Rectal smooth muscle tissue (tissue), 1 donor: Measurements from ENCODE around the gene SGMS1.

Experiments
- H3K27ac ChIP-seq: one replicate; pipeline ENCODE4 v1.7.0; 2013; ENCODE audit warnings: low read depth, low read length, inconsistent platforms
- H3K27me3 ChIP-seq: one replicate; pipeline ENCODE4 v1.7.0; 2013; ENCODE audit warnings: low read length; ENCODE audit not compliant: control insufficient read depth, insufficient read depth
- H3K36me3 ChIP-seq: one replicate; pipeline ENCODE4 v1.7.0; 2013; ENCODE audit warnings: low read length; ENCODE audit not compliant: control insufficient read depth, insufficient read depth
- H3K4me1 ChIP-seq: one replicate; pipeline ENCODE4 v1.7.0; 2013; ENCODE audit warnings: low read length; ENCODE audit not compliant: control insufficient read depth, insufficient read depth
- H3K4me3 ChIP-seq: one replicate; pipeline ENCODE4 v1.7.0; 2013; ENCODE audit warnings: low read length
- H3K9ac ChIP-seq: one replicate; pipeline ENCODE4 v1.7.0; 2013; ENCODE audit warnings: low read length

The SGMS1 gene

DNA sequence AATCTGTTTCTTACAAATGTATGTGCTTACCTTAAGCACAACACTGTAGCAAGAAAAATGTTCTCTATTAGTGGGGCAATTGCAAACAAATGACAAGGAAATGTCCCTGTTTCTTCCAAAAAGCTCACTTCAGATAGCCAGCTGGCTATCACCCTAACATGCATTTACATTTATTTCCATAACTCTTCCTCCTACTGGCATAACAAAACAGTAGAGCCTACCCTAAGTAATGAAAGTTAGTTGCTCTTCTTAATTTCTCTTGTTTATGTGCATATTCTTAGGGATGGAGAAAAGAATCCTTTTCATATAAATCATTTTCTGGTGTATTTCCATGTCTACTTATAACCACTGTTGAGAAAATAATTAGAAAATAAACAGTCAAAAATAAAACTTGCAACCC is 100.4 kb downstream of the SGMS1 start:
- H3K27ac ChIP-seq, result no peak overlapping the region
- no peaks in the 10 kb centered on the region for H3K36me3 ChIP-seq
- no peak overlapping the region for H3K4me3 ChIP-seq
- no peaks in the 10 kb centered on the region for H3K4me1 ChIP-seq
- H3K27me3 ChIP-seq, result no peaks in the 10 kb centered on the region
- H3K9ac ChIP-seq, result no peak overlapping the region

DNA sequence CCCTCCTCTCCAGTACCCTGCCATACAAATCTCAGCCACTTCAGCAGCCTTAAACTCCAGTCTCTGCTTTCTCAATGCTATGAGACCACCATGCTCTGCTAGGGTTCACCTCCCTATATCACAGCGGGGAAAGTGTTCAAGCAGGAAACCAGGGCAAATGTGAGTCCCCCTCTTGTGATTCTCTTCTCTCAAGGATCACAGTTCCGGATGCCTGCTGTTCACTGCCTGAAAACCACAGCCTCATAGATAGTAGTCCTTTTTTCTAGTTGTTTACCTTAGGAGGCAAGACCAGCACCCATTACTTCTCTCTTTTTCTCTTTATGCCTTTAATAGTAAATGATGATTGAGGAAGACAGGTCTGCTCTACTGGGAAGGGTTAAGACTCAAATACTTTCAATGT is 100.8 kb downstream of the SGMS1 start:
- Histone ChIP-seq H3K27ac (no peak overlapping the region), H3K36me3 (no peaks in the 10 kb centered on the region), H3K9ac (no peak overlapping the region), H3K27me3 (no peaks in the 10 kb centered on the region), H3K4me3 (no peak overlapping the region), H3K4me1 (no peaks in the 10 kb centered on the region)

- H3K36me3 ChIP-seq, result no peaks in the 10 kb centered on the region
- H3K9ac ChIP-seq, result no peak overlapping the region
- no peak overlapping the region for H3K4me3 ChIP-seq
- no peak overlapping the region for H3K27ac ChIP-seq
- no peaks in the 10 kb centered on the region for H3K4me1 ChIP-seq
- H3K27me3 ChIP-seq, result no peaks in the 10 kb centered on the region
Observed at GRCh38 chr10:50520115-50520514, 103.6 kb downstream of the SGMS1 start.

DNA sequence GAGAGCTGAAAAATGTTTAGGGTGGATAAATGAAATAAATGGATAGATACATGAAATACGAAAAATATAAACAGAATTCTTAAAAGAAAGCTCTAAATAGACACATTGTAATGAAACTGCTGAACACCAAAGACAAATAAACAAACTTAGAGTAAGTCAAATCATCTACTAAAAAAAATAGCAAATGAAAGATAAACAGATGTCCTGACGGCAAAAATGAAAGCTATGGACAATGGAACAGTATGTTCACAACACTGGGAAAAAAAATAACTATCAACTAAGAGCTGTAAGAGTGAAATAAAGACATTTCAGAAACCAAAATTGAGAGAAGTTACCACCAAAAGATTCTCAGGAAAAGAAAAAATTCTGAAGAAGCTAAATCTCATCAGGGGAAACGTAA is 106.1 kb downstream of the SGMS1 start:
- no peak overlapping the region for H3K9ac ChIP-seq
- no peak overlapping the region for H3K27ac ChIP-seq
- H3K27me3 ChIP-seq, result no peaks in the 10 kb centered on the region
- H3K4me3 ChIP-seq, result no peak overlapping the region
- H3K36me3 ChIP-seq, result no peaks in the 10 kb centered on the region
- H3K4me1 ChIP-seq, result no peaks in the 10 kb centered on the region

DNA sequence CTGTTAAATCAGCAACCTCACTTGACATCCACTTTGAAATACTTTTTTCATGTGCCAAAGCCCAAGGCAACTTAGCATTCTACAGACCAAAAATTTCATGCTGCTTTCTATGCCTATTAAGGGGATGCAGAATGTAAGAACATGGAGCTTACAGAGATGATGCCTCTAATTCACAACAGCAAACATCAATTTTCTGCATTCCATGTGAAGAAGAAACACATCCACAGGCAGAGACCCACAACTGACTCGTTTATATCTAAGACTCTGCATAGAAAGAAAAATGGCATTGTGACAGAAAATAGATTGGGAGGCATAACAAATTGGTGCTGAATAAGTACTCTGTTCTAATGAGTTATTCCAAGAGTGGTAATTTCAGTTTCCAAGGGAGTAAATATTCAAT is 107.6 kb downstream of the SGMS1 start:
- Histone ChIP-seq H3K4me3 (no peak overlapping the region), H3K27ac (no peak overlapping the region), H3K27me3 (no peaks in the 10 kb centered on the region), H3K36me3 (no peaks in the 10 kb centered on the region), H3K9ac (no peak overlapping the region), H3K4me1 (peaks cover 11% of the 10 kb centered on the region)

- H3K4me3 ChIP-seq, result no peak overlapping the region
- H3K36me3 ChIP-seq, result no peaks in the 10 kb centered on the region
- H3K4me1 ChIP-seq, result peaks cover 11% of the 10 kb centered on the region
- no peaks in the 10 kb centered on the region for H3K27me3 ChIP-seq
- no peak overlapping the region for H3K9ac ChIP-seq
- no peak overlapping the region for H3K27ac ChIP-seq
Observed at GRCh38 chr10:50515420-50515819, 108.3 kb downstream of the SGMS1 start.

- H3K27me3 ChIP-seq, result no peaks in the 10 kb centered on the region
- no peak overlapping the region for H3K9ac ChIP-seq
- H3K27ac ChIP-seq, result no peak overlapping the region
- H3K36me3 ChIP-seq, result no peaks in the 10 kb centered on the region
- H3K4me1 ChIP-seq, result peaks cover 11% of the 10 kb centered on the region
- no peak overlapping the region for H3K4me3 ChIP-seq
Observed at GRCh38 chr10:50514995-50515394, 108.8 kb downstream of the SGMS1 start.

GRCh38 chr10:50513956-50514355 is 109.8 kb downstream of the SGMS1 start:
- Histone ChIP-seq H3K27ac (no peak overlapping the region), H3K27me3 (no peaks in the 10 kb centered on the region), H3K9ac (no peak overlapping the region), H3K4me3 (no peak overlapping the region), H3K36me3 (no peaks in the 10 kb centered on the region), H3K4me1 (peaks cover 11% of the 10 kb centered on the region)

- H3K36me3 ChIP-seq, result no peaks in the 10 kb centered on the region
- no peaks in the 10 kb centered on the region for H3K27me3 ChIP-seq
- no peak overlapping the region for H3K4me3 ChIP-seq
- no peak overlapping the region for H3K9ac ChIP-seq
- H3K27ac ChIP-seq, result no peak overlapping the region
- H3K4me1 ChIP-seq, result peaks cover 11% of the 10 kb centered on the region
Observed at GRCh38 chr10:50512743-50513416, 110.9 kb downstream of the SGMS1 start.

DNA sequence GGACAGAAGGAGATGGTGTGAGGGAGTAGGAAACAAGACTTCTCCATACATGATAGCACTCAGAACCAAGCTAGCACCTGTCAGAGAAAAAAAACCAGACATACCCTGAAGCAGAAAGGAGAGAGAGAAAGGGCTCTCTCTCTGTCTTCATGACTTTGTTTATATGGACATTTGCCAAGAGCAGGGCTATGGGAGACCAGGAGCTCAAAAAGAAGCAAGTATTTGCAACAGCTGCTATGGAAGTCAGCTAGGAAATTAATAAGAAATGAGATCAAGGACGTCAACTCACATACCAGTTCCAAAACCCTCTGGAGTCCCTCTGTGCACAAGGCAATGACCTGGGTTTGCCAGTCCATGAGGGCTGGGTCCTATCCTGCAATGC is 111.6 kb downstream of the SGMS1 start:
- H3K36me3 ChIP-seq, result no peaks in the 10 kb centered on the region

DNA sequence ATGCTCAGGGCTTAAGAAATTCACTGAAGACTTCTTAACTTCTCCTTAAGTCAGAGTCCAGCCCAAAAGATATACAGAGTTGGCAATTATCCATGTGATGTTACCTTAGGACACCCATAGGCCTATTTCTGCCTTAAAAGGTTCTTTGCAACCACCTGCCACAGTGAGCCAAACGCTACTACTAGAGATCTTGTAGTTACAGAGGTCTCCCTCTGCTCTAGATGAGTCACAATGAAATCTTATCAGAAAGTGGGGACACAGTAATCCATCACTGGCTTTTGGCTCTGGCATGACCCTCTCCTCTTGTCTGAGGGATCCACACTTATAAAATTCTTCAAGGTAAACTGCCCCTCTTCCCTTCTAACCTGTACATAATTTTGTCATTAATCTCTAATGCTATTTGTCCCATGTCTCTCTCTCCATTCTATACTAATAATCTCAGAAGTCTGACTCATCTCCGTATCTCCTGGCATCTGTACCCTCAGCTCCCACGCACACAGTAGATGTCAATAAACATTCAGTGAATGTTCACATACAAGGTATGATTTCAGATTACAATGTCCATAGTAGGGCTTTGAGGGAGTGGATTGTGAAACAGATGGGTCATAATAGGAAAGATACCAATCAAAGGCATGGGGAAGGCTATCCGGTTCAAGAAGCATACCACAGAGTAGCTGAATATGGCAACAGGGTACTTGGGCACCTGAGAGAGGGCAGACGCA is 112.1 kb downstream of the SGMS1 start:
- Histone ChIP-seq H3K36me3 (no peaks in the 10 kb centered on the region), H3K4me1 (peaks cover 12% of the 10 kb centered on the region), H3K27ac (no peak overlapping the region), H3K27me3 (no peaks in the 10 kb centered on the region), H3K9ac (no peak overlapping the region), H3K4me3 (no peak overlapping the region)

More for the DNA sequence above, 111.6 kb downstream of the SGMS1 start:
- H3K27me3 ChIP-seq, result no peaks in the 10 kb centered on the region
- no peak overlapping the region for H3K4me3 ChIP-seq
- no peak overlapping the region for H3K9ac ChIP-seq
- H3K27ac ChIP-seq, result no peak overlapping the region
- H3K4me1 ChIP-seq, result peaks cover 11% of the 10 kb centered on the region

- Histone ChIP-seq H3K9ac (no peak overlapping the region), H3K4me1 (peaks cover 14% of the 10 kb centered on the region)
Observed at GRCh38 chr10:50510517-50511473, 113.0 kb downstream of the SGMS1 start.

More at GRCh38 chr10:50510517-50511473, 113.0 kb downstream of the SGMS1 start:
- Histone ChIP-seq H3K27ac (no peak overlapping the region), H3K4me3 (no peak overlapping the region), H3K27me3 (no peaks in the 10 kb centered on the region), H3K36me3 (no peaks in the 10 kb centered on the region)
